ENCODE data around the gene TNFSF8. TPM values are rescaled to one million over a fixed set of nuclear protein-coding genes. Genes with fewer than 3 reads are reported as not detected.

Gene TNFSF8
- total and polyA plus RNA-seq, 2 of the 8 experiments (the other 6 are each of a cell fraction or from before 2014, with no cell fraction given), result not detected

GRCh38 chr9:114908805-114909448 lies 21.5 kb downstream of the TNFSF8 start:
- no peaks in the 10 kb centered on the region for H3K36me3 ChIP-seq (ENCODE audit: control insufficient read depth in 2 of 4, insufficient read depth in 4 of 4, low read length in 3 of 4)
- CTCF ChIA-PET (ENCODE audit: partially characterized antibody), result interaction anchor here (0.6 to 16.1 kb wide), 25 partner anchors 8 to 1929 kb away, joined by 3 to 269 read pairs (median 4); partner anchors contain the start of gene TEX48
- no peak for DNase-seq (ENCODE audit: low read depth in 1 of 2, low spot score in 2 of 2)
- no peak for TF ChIP-seq KDM4A (IDR thresholded peaks at IDR 0.05; ENCODE audit: low read depth, low read length, severe bottlenecking)
- TF ChIP-seq SP2 (IDR thresholded peaks at IDR 0.05; ENCODE audit: low read length), result no peak
- no peak for TF ChIP-seq CBX5 (IDR thresholded peaks at IDR 0.05; ENCODE audit: low read depth, low read length)
- no peak for TF ChIP-seq KDM5A (IDR thresholded peaks at IDR 0.05; ENCODE audit: low read length)
- TF ChIP-seq EGR1 (IDR thresholded peaks at IDR 0.05; ENCODE audit: borderline replicate concordance, low read depth, low read length), result no peak
- no peak for TF ChIP-seq CREB1 (IDR thresholded peaks at IDR 0.05)
- no peak for TF ChIP-seq POLR2A (IDR thresholded peaks at IDR 0.05; ENCODE audit: control extremely low read depth in 1 of 2, low read depth in 2 of 2, low read length in 2 of 2)
- TF ChIP-seq SIX5 (IDR thresholded peaks at IDR 0.05; ENCODE audit: low read depth, low read length), result no peak
- TF ChIP-seq NANOG (IDR thresholded peaks at IDR 0.05; ENCODE audit: insufficient read depth, low read depth, low read length, poor library complexity, severe bottlenecking), result no peak

More at GRCh38 chr9:114908805-114909448, 21.5 kb downstream of the TNFSF8 start:
- Histone ChIP-seq H3K27ac (ENCODE audit: low read depth, low read length) (no peak overlapping the region), H3K79me1 (ENCODE audit: low read depth, low read length) (no peaks in the 10 kb centered on the region), H3K27me3 (replicated peaks in 1 of 4; ENCODE audit: control insufficient read depth in 3 of 4, extremely low read depth in 1 of 4, insufficient read depth in 3 of 4, low read length in 3 of 4) (peaks cover 0 to 7% (median 0%) of the 10 kb centered on the region in 4 experiments; a peak in 4 of 7 replicates), H2BK12ac (ENCODE audit: low read depth, low read length) (no peak overlapping the region), H4K91ac (replicated peaks; ENCODE audit: insufficient read length, low read length) (no peak overlapping the region), H3K4me3 (ENCODE audit: extremely low read depth in 1 of 4, insufficient read depth in 2 of 4, low read depth in 3 of 4, low read length in 4 of 4) (no peak overlapping the region), H3K79me2 (ENCODE audit: control insufficient read depth in 1 of 2, insufficient read depth in 2 of 2, low read length in 2 of 2) (no peaks in the 10 kb centered on the region), H3K9ac (replicated peaks in 1 of 4; ENCODE audit: extremely low read depth in 1 of 4, low read depth in 3 of 4, low read length in 3 of 4) (no peak overlapping the region), H4K5ac (ENCODE audit: insufficient read length, low read depth, low read length) (no peak overlapping the region), H3K56ac (replicated peaks; ENCODE audit: insufficient read length, low read depth, low read length) (no peak overlapping the region), H3K23ac (ENCODE audit: insufficient read length) (no peak overlapping the region), H2AK5ac (ENCODE audit: low read depth, low read length) (no peak overlapping the region), H3K4me1 (replicated peaks in 1 of 4; ENCODE audit: control insufficient read depth in 3 of 4, insufficient read depth in 4 of 4, low read length in 3 of 4) (no peaks in the 10 kb centered on the region), H2AFZ (ENCODE audit: low read length) (peak overlapping the region; percentile 63; the same call in 1 of the 2 replicates), H3K23me2 (ENCODE audit: low read depth, low read length) (no peaks in the 10 kb centered on the region), H3K9me3 (ENCODE audit: insufficient read depth in 2 of 2, low read depth in 1 of 2, low read length in 1 of 2) (no peaks in the 10 kb centered on the region), H3K4me2 (ENCODE audit: insufficient read depth in 1 of 2, low read depth in 2 of 2, low read length in 2 of 2) (no peak overlapping the region), H3K14ac (ENCODE audit: insufficient read length) (no peak overlapping the region), H2BK120ac (replicated peaks; ENCODE audit: low read depth, low read length) (no peak overlapping the region), H4K8ac (ENCODE audit: extremely low read depth, insufficient read depth, low read length) (no peak overlapping the region), H2BK5ac (ENCODE audit: low read depth, low read length) (peak overlapping the region; percentile 71; the same call in 1 of the 2 replicates), H3K18ac (ENCODE audit: extremely low read depth, low read length) (0 out of 2 replicates have a peak overlapping the region, but pooled peaks have one; percentile 6), H4K20me1 (replicated peaks in 1 of 2; ENCODE audit: control insufficient read depth in 1 of 2, insufficient read depth in 2 of 2, low read length in 2 of 2) (no peaks in the 10 kb centered on the region), H2BK20ac (ENCODE audit: low read length) (no peak overlapping the region), H3K4ac (replicated peaks; ENCODE audit: insufficient read length, low read depth, low read length) (no peak overlapping the region), H2BK15ac (ENCODE audit: low read length) (no peak overlapping the region)
- WGBS, 2 experiments (ENCODE audit: extremely low coverage in 1 of 2, insufficient coverage in 1 of 2, insufficient read length in 1 of 2, insufficient replicate concordance in 2 of 2, low coverage in 1 of 2, low lambda C conversion rate in 2 of 2, missing lambda C conversion rate in 1 of 2), result 78% methylated on average over 6 of the region's 6 CpGs; no CpG with 5 or more reads in 1 of the 2 experiments
- POLR2A ChIA-PET (ENCODE audit: partially characterized antibody), result interaction anchor here (0.7 kb wide), 1 partner anchor 197 kb away, joined by 3 read pairs; no protein-coding TSS in a partner anchor
- FAIRE-seq, result no peak

Data from H1 (cell line).